GM19240 (cell line): ENCODE data around the gene AP1S2.

Source experiments
- DNase-seq: peaks from one replicate; pipeline ENCODE4 v3.0.0; 2011; ENCODE audit warnings: low spot score; ENCODE audit not compliant: insufficient read length

AP1S2 gene

GRCh38 chrX:15812192-15812938 is 42.2 kb downstream of the AP1S2 start:
- DNase-seq: no peak

DNA sequence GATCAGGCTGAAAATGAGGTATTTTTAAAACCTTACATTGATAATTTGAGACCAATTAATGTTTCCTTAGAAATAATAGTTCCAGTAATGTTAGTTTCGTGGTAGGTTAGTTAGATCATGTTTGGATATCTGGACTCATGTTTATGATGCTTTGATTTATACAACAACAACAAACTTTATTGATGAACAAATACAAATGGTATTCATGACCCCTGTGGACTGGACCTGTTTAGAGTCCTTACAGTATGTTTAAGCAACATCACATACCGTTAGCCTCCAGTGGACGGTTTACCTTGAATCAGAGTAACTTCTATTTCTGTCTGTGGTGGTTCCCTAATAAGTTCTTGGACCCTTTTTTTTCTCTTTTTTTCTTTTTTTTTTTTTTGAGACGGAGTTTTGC is 46.4 kb downstream of the AP1S2 start:
- no peak for DNase-seq

DNA sequence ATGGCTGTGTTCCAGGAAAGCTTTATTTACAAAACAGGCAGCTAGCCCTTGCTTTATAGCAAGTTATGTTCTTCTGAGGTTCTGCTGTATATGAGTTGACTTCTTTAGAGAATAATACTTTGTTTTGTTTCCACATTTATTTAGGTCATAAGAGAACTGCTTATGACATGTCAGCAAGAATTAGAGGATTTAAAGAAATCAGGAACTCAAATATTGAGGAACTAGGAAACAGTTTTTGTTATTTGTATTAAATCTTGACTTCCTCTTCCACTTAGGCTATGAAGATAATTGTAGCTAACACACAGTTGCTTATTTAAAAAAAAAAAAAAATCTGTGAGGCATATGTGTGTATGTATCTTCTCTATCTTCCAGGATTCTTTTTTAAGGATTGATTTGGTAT is 50.0 kb downstream of the AP1S2 start:
- DNase-seq: no peak

DNA sequence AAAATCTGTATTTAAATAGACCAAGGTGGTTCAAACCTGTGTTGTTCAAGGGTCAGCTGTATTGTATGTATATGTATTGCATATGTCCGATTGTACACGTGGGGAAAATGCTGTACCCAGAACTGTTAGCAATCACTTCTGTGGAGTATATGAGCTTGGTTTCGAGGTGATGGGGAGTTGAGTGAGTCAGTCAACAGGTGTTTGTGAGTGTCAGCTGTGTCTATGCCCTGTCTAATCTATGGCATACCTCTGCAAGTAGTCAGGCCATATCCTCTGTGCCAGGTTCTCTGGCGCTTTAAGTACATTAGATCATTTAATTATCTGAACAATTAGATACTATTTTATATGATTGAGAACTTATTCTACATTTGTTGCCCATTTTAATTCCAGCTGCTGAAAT is 56.9 kb downstream of the AP1S2 start:
- no peak for DNase-seq

GRCh38 chrX:15790769-15791290 is 63.8 kb downstream of the AP1S2 start:
- DNase-seq: no peak

DNA sequence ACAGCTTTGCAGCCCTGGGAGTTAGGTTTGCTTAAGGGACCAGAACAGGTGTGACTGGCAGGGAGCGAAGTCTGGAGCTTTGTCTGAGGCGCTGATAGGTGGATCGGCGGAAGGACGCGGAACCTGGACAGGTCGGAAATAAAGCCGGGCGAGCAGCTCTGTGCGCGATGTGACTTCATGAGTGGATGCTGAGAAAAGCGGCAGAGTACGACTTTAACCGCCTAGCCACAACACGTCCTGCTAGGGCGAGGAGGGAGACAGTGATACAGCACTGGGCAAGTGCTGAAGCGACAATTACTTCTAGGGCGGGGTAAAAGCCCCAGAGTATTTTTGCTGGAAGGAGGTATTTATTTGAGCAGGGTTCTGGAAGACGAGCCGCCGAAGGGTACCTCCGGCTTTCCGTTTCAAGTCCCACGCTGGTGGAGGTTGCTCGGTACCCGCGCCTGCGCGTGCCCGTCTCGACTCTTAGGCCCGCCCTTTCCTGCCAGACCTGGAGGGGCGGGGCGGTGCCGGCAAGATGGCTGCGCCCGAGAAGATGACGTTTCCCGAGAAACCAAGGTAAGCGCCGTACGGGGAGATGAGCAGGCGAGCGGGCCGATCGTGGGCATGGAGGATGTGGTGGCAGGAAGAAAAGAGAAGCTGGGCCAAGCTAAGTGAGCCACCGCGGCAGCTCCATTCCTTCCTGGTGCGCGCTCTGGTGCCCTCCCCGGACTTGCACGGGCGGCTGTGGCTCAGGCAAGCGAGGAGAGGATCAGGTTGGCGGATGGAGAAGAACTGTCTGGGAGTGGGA is 64.4 kb downstream of the AP1S2 start, which contains the start of gene ZRSR2:
TSS of gene ZRSR2 (plus strand) at position 506 of the 790 bp plus-strand sequence. CDS start at position 518, 12 bp downstream.
- DNase-seq: peak; percentile 82

DNA sequence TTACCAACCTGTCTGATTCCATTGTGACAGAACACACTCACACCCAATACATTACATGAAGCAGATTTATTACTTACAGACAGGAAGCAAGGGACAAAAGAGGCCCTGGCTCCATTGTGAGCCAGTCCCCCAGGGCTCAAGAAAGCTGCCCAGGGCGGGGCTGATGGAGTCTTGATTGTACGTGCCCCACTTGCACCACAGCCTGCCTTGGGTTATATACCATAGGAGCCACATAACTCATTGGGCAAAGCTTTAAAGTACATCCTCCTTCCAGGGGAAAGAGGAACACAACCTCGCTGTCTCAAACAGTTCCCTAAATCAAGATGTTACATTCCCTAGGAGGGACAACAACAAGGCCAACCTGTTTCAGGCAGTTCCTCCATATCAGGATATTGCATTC is 67.7 kb downstream of the AP1S2 start:
- no peak for DNase-seq

DNA sequence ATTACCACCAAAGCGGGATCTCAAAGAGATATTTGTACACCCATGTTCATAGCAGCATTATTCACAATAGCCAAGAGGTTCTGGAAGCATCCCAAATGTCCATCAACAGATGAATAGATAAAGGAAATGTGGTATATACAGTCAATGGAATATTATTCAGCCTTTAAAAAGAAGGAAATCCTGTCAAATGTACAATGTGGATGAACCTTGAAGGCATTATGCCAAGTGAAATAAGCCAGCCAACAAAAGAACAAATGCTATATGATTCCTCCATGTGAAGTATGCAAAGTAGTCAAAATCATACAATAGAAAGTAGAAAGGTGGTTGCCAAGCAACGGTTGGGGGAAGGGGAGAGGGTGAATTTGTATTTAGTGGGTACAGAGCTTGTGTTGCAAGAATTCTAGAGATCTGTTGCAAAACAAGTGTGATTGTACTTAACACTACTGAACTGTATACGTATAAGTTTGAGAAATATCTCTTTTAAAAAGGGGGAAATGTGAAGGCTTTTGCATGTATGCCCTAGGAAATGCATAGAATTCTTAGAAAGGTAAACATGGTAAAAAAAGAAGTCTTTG is 69.3 kb downstream of the AP1S2 start:
- no peak for DNase-seq

DNA sequence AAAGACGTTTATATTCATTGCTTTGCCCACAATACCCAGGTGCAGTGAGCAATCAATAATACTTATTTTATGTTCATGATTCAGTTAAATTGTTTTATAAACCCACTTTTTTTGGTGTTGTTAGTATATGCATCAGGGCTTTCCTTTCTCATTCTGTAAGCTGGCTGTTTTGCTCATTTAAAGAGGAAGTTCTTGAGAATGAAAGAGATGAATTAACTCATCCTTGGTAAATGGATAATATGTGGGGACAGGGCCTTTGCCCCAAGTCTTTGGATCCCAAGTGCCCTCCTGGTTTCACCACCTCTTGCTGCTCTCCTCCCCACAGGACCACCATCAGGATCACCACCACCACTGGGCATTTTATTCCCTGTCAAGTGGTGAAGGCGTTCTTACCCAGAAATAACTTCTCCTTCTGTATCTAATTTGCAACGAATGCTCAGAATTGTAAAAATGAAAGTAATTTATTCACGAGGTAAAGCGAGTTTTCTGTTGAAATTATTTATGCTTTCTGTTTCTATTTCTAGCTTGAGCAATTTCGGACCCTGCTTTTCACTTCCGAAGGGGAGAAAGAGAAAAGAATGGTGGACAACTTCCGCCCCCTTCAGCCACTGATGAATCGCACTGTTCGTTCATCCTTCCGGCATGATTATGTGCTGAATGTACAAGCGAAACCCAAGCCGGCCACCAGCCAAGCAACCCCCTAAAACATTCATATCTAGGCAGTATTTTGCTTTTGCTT is 72.5 kb downstream of the AP1S2 start:
- DNase-seq: no peak
